Right lobe of liver (tissue), 4 donors: ENCODE results near the gene LONP1.

ENCODE experiments used
- CTCF ChIP-seq, 4 donors: fragments of 200-600 bp in 3 of 4; fragments of 450-650 bp in 1 of 4; IDR thresholded peaks; one replicate each; pipeline versions ENCODE4 v1.5.1 to v1.8.0; 2016 to 2022; ENCODE audit warnings: antibody characterized with exemption in 4 of 4, mild to moderate bottlenecking in 2 of 4
- POLR2A ChIP-seq: fragments of 450-650 bp; IDR thresholded peaks from one replicate; pipeline ENCODE4 v1.6.1; 2017; ENCODE audit warnings: antibody characterized with exemption, mild to moderate bottlenecking
- donor health status: DM: no; HTN: no; CAD: no.
- donor health status: DM: no; HTN: no; CAD: no.
- donor health status: DM: no; HTN: yes; CAD: no.

- TF ChIP-seq CTCF (IDR thresholded peaks at IDR 0.05) (no peak), POLR2A (no peak)
Observed at GRCh38 chr19:5676772-5677105, 43.2 kb downstream of the LONP1 start.
